HEK293 (cell line): Measurements from ENCODE around the gene HOXC5.

Experiments used
- HOXD13 ChIP-seq: sonication (generic); formaldehyde crosslinking; IDR thresholded peaks from 2 replicates; pipeline ENCODE4 v1.8.0; 2022; ENCODE audit warnings: missing genetic modification reagents, borderline replicate concordance
- KLF16 ChIP-seq: fragments of 450-650 bp; formaldehyde crosslinking; IDR thresholded peaks from 2 replicates; pipeline ENCODE4 v1.5.1; 2017; ENCODE audit warnings: missing biosample characterization, missing genetic modification characterization
- KLF17 ChIP-seq: fragments of 450-650 bp; formaldehyde crosslinking; IDR thresholded peaks from 2 replicates; pipeline ENCODE4 v1.5.1; 2016; ENCODE audit warnings: missing biosample characterization, missing genetic modification characterization
- KLF8 ChIP-seq: fragments of 450-650 bp; formaldehyde crosslinking; IDR thresholded peaks from 2 replicates; pipeline ENCODE4 v1.5.1; 2016; ENCODE audit warnings: missing biosample characterization, missing genetic modification characterization
- MZF1 ChIP-seq: fragments of 450-650 bp; formaldehyde crosslinking; IDR thresholded peaks from 2 replicates; pipeline ENCODE4 v1.5.1; 2017; ENCODE audit warnings: missing biosample characterization, missing genetic modification characterization, borderline replicate concordance
- OSR2 ChIP-seq: fragments of 450-650 bp; formaldehyde crosslinking; IDR thresholded peaks from 2 replicates; pipeline ENCODE4 v1.5.1; 2016; ENCODE audit warnings: missing biosample characterization, missing genetic modification characterization
- PRDM1 ChIP-seq: fragments of 450-650 bp; formaldehyde crosslinking; IDR thresholded peaks from 2 replicates; pipeline ENCODE4; 2016; ENCODE audit warnings: missing biosample characterization, missing genetic modification characterization
- RBAK ChIP-seq: fragments of 450-650 bp; formaldehyde crosslinking; IDR thresholded peaks from 2 replicates; pipeline ENCODE4 v1.5.1; 2016; ENCODE audit warnings: missing biosample characterization, missing genetic modification characterization
- SP2 ChIP-seq: fragments of 450-650 bp; formaldehyde crosslinking; IDR thresholded peaks from 2 replicates; pipeline ENCODE4 v1.5.1; 2016; ENCODE audit warnings: missing biosample characterization, missing genetic modification characterization
- SP7 ChIP-seq: fragments of 450-650 bp; formaldehyde crosslinking; IDR thresholded peaks from 2 replicates; pipeline ENCODE4 v1.5.1; 2016; ENCODE audit warnings: missing biosample characterization, missing genetic modification characterization
- TCF7L2 ChIP-seq: IDR thresholded peaks from 2 replicates; pipeline ENCODE4 v1.6.1; 2011; ENCODE audit warnings: low read depth, mild to moderate bottlenecking, inconsistent platforms, low read length, moderate library complexity, borderline replicate concordance
- WT1 ChIP-seq: fragments of 450-650 bp; formaldehyde crosslinking; IDR thresholded peaks from 2 replicates; pipeline ENCODE4 v1.5.1; 2016; ENCODE audit warnings: missing biosample characterization, missing genetic modification characterization
- ZBTB7A ChIP-seq: fragments of 450-650 bp; formaldehyde crosslinking; IDR thresholded peaks from 2 replicates; pipeline ENCODE4 v1.5.1; 2016; ENCODE audit warnings: low read depth, missing biosample characterization, missing genetic modification characterization
- ZFHX2 ChIP-seq: fragments of 450-650 bp; formaldehyde crosslinking; conservative IDR thresholded peaks from 2 replicates; pipeline ENCODE4 v1.5.1; 2016; ENCODE audit warnings: missing biosample characterization, missing genetic modification characterization
- ZNF133 ChIP-seq: fragments of 450-650 bp; formaldehyde crosslinking; IDR thresholded peaks from 2 replicates; pipeline ENCODE4 v1.5.1; 2016; ENCODE audit warnings: missing biosample characterization, missing genetic modification characterization
- ZNF140 ChIP-seq: fragments of 450-650 bp; formaldehyde crosslinking; IDR thresholded peaks from 2 replicates; pipeline ENCODE4 v1.5.1; 2016; ENCODE audit warnings: missing biosample characterization, missing genetic modification characterization
- ZNF202 ChIP-seq: fragments of 450-650 bp; formaldehyde crosslinking; IDR thresholded peaks from 2 replicates; pipeline ENCODE4 v1.5.1; 2016; ENCODE audit warnings: missing biosample characterization, missing genetic modification characterization, borderline replicate concordance
- ZNF248 ChIP-seq: fragments of 450-650 bp; formaldehyde crosslinking; IDR thresholded peaks from 2 replicates; pipeline ENCODE4 v1.5.1; 2017; ENCODE audit warnings: missing biosample characterization, missing genetic modification characterization
- ZNF394 ChIP-seq: fragments of 450-650 bp; formaldehyde crosslinking; IDR thresholded peaks from 2 replicates; pipeline ENCODE4 v1.5.1; 2016; ENCODE audit warnings: missing biosample characterization, missing genetic modification characterization, mild to moderate bottlenecking, moderate library complexity, borderline replicate concordance
- ZNF488 ChIP-seq: fragments of 450-650 bp; formaldehyde crosslinking; IDR thresholded peaks from 2 replicates; pipeline ENCODE4 v1.5.1; 2016; ENCODE audit warnings: missing biosample characterization, missing genetic modification characterization
- ZNF501 ChIP-seq: fragments of 450-650 bp; formaldehyde crosslinking; IDR thresholded peaks from 2 replicates; pipeline ENCODE4 v1.5.1; 2016; ENCODE audit warnings: missing biosample characterization, missing genetic modification characterization
- ZNF596 ChIP-seq: fragments of 450-650 bp; IDR thresholded peaks from 2 replicates; pipeline ENCODE4 v1.5.0; 2018; ENCODE audit warnings: missing biosample characterization, mild to moderate bottlenecking, missing genetic modification characterization, moderate library complexity
- ZNF610 ChIP-seq: fragments of 450-650 bp; formaldehyde crosslinking; IDR thresholded peaks from 2 replicates; pipeline ENCODE4 v1.5.1; 2016; ENCODE audit warnings: missing biosample characterization, missing genetic modification characterization, borderline replicate concordance
- ZNF623 ChIP-seq: fragments of 450-650 bp; formaldehyde crosslinking; IDR thresholded peaks from 2 replicates; pipeline ENCODE4 v1.5.1; 2016; ENCODE audit warnings: missing biosample characterization, missing genetic modification characterization
- ZNF654 ChIP-seq: fragments of 450-650 bp; formaldehyde crosslinking; IDR thresholded peaks from 2 replicates; pipeline ENCODE4 v1.5.1; 2016; ENCODE audit warnings: low read depth, missing biosample characterization, missing genetic modification characterization
- ZNF660 ChIP-seq: fragments of 450-650 bp; IDR thresholded peaks from 2 replicates; pipeline ENCODE4 v1.5.1; 2018; ENCODE audit warnings: missing biosample characterization, mild to moderate bottlenecking, missing genetic modification characterization
- ZSCAN30 ChIP-seq: fragments of 450-650 bp; IDR thresholded peaks from 2 replicates; pipeline ENCODE4 v1.5.1; 2018; ENCODE audit warnings: missing biosample characterization, mild to moderate bottlenecking, missing genetic modification characterization, moderate library complexity
- ZSCAN4 ChIP-seq: fragments of 450-650 bp; formaldehyde crosslinking; IDR thresholded peaks from 2 replicates; pipeline ENCODE4 v1.5.1; 2017; ENCODE audit warnings: missing biosample characterization, missing genetic modification characterization
- TF ChIP-seq, protein P1 (sequence below): fragments of 450-650 bp; formaldehyde crosslinking; IDR thresholded peaks from 2 replicates; pipeline ENCODE4 v1.5.1; 2017; ENCODE audit warnings: missing biosample characterization, missing genetic modification characterization
- TF ChIP-seq, protein P2 (sequence below): fragments of 450-650 bp; formaldehyde crosslinking; IDR thresholded peaks from 2 replicates; pipeline ENCODE4 v1.5.1; 2016; ENCODE audit warnings: missing biosample characterization, missing genetic modification characterization
- TF ChIP-seq, protein P3 (sequence below): fragments of 450-650 bp; IDR thresholded peaks from 2 replicates; pipeline ENCODE4 v1.5.1; 2018; ENCODE audit warnings: missing biosample characterization, missing genetic modification characterization
- TF ChIP-seq, protein P4 (sequence below): fragments of 450-650 bp; formaldehyde crosslinking; IDR thresholded peaks from 2 replicates; pipeline ENCODE4 v1.5.1; 2017; ENCODE audit warnings: missing biosample characterization, missing genetic modification characterization

The HOXC5 gene

GRCh38 chr12:54033106-54033979 lies 493 bp downstream of the HOXC5 start (continued):
- TF ChIP-seq ZNF140: no peak
- TF ChIP-seq ZNF501 (tag by site-specific recombination): peak; percentile 84
- TF ChIP-seq ZNF202: no peak
- TF ChIP-seq, protein P1, sequence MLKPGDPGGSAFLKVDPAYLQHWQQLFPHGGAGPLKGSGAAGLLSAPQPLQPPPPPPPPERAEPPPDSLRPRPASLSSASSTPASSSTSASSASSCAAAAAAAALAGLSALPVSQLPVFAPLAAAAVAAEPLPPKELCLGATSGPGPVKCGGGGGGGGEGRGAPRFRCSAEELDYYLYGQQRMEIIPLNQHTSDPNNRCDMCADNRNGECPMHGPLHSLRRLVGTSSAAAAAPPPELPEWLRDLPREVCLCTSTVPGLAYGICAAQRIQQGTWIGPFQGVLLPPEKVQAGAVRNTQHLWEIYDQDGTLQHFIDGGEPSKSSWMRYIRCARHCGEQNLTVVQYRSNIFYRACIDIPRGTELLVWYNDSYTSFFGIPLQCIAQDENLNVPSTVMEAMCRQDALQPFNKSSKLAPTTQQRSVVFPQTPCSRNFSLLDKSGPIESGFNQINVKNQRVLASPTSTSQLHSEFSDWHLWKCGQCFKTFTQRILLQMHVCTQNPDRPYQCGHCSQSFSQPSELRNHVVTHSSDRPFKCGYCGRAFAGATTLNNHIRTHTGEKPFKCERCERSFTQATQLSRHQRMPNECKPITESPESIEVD (tag by site-specific recombination): peak; percentile 100
- TF ChIP-seq ZNF610: peak; percentile 93
- no peak for TF ChIP-seq ZNF133 (tag by site-specific recombination)
- TF ChIP-seq ZNF394 (tag by site-specific recombination): peak; percentile 76
- TF ChIP-seq MZF1 (tag by site-specific recombination): peak; percentile 97
- peak; percentile 99 for TF ChIP-seq HOXD13 (CRISPR knock-in tag)
- peak; percentile 91 for TF ChIP-seq ZBTB7A (tag by site-specific recombination)
- TF ChIP-seq ZSCAN30 (tag by site-specific recombination): peak; percentile 100
- TF ChIP-seq, protein P2, sequence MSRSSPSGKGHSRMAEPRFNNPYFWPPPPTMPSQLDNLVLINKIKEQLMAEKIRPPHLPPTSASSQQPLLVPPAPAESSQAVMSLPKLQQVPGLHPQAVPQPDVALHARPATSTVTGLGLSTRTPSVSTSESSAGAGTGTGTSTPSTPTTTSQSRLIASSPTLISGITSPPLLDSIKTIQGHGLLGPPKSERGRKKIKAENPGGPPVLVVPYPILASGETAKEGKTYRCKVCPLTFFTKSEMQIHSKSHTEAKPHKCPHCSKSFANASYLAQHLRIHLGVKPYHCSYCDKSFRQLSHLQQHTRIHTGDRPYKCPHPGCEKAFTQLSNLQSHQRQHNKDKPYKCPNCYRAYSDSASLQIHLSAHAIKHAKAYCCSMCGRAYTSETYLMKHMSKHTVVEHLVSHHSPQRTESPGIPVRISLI: peak; percentile 95
- peak; percentile 96 for TF ChIP-seq SP7
- TF ChIP-seq ZNF248 (tag by site-specific recombination): no peak
- TF ChIP-seq ZSCAN4 (tag by site-specific recombination): peak; percentile 84
- peak; percentile 86 for TF ChIP-seq ZNF596 (tag by site-specific recombination)
- no peak; the same call in 1 of the 2 replicates for TF ChIP-seq ZNF623
- TF ChIP-seq TCF7L2: peak; percentile 98
- TF ChIP-seq KLF17 (tag by site-specific recombination): peak; percentile 100
- TF ChIP-seq RBAK (tag by site-specific recombination): no peak
- TF ChIP-seq KLF16 (tag by site-specific recombination): peak; percentile 91
- TF ChIP-seq ZFHX2: peak; percentile 40; the same call in 1 of the 2 replicates
- peak; percentile 27; the same call in 1 of the 2 replicates for TF ChIP-seq ZNF654
- peak; percentile 83; the same call in 1 of the 2 replicates for TF ChIP-seq KLF8 (tag by site-specific recombination)
- peak; percentile 54 for TF ChIP-seq SP2 (tag by site-specific recombination)
- peak; percentile 27 for TF ChIP-seq PRDM1 (tag by site-specific recombination)
- peak; percentile 98 for TF ChIP-seq ZNF488 (tag by site-specific recombination)
- TF ChIP-seq ZNF660 (tag by site-specific recombination): peak; percentile 85
- peak; percentile 99 for TF ChIP-seq WT1 (tag by site-specific recombination)
- TF ChIP-seq, protein P3, sequence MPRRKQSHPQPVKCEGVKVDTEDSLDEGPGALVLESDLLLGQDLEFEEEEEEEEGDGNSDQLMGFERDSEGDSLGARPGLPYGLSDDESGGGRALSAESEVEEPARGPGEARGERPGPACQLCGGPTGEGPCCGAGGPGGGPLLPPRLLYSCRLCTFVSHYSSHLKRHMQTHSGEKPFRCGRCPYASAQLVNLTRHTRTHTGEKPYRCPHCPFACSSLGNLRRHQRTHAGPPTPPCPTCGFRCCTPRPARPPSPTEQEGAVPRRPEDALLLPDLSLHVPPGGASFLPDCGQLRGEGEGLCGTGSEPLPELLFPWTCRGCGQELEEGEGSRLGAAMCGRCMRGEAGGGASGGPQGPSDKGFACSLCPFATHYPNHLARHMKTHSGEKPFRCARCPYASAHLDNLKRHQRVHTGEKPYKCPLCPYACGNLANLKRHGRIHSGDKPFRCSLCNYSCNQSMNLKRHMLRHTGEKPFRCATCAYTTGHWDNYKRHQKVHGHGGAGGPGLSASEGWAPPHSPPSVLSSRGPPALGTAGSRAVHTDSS (tag by site-specific recombination): peak; percentile 72
- TF ChIP-seq, protein P4, sequence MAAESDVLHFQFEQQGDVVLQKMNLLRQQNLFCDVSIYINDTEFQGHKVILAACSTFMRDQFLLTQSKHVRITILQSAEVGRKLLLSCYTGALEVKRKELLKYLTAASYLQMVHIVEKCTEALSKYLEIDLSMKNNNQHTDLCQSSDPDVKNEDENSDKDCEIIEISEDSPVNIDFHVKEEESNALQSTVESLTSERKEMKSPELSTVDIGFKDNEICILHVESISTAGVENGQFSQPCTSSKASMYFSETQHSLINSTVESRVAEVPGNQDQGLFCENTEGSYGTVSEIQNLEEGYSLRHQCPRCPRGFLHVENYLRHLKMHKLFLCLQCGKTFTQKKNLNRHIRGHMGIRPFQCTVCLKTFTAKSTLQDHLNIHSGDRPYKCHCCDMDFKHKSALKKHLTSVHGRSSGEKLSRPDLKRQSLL (tag by site-specific recombination): peak; percentile 72
- peak; percentile 97 for TF ChIP-seq OSR2 (tag by site-specific recombination)
